ENCODE data around the gene LRRN2.
"Not testable (repeated sequence)": the region's sequence is repeated elsewhere in the genome, so short reads cannot be mapped to it uniquely, and the experiment has no call there.

Gene LRRN2

DNA sequence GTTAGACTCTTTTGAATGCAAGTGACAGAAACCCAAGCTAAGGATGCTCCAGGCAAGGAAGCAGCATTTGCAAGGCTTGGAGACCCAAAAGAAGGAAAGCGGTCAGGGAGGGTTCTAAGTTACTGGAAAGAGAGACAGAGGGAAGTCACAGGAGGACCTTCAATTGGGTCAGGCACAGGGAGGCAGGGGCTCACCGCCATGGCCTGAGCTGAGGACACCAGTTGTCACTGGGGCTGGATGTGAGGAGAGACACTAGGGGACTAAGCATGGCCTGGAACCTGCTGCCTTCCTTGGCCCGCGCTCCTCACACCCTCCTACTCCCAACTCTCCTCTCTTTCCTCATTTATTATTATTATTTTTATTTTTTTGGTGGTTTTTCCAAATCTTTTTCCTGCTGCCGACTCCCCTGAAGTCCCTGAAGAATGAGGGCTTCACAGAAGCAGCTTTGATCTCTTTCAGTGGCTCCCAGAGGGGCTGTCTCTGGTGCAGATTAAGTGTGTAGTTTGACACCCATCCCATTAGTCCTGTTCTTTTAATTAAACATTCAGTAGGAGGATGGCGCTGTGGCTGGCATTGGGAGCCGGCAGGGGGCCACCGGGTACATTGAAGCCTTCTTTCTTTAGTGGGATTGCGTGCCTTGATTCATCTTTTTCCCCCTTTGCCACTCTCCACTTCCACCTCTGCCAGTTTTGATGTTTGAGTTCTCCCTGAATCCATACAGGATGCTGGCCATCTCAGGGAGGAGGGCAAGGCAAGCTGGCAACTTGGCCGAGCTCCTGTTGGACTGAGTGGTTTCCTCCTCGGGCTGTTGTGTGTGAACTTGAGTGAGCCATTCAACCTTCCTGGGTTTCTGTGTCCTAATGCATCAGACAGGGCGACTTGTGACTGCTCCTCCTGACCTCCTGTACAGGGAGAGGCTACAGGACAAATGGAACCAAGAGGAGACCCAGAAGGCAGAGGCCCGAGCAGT, 110.0 kb downstream of the LRRN2 start:
- no peak for DNase-seq (ENCODE audit: low read depth, low spot score)

DNA sequence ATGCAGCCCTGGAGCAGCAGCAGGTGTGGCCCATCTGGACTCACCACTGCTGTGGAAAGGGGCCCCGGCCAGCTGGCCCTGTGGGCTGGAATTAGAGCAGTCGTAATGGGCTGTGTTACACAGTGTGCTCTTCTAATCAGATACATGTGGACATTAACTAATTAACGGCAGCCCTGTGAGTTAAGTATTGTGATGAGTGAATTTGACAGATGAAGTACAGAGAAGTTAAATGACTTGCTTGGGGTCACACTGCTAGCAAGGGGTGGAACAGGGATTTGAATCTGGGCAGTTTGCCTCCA, 110.7 kb downstream of the LRRN2 start:
- no peak for DNase-seq (ENCODE audit: low read depth, low spot score)

- DNase-seq (ENCODE audit: low read depth, low spot score): no peak
These were observed 111.3 kb downstream of the LRRN2 start for GRCh38 chr1:204574016-204574864.

DNA sequence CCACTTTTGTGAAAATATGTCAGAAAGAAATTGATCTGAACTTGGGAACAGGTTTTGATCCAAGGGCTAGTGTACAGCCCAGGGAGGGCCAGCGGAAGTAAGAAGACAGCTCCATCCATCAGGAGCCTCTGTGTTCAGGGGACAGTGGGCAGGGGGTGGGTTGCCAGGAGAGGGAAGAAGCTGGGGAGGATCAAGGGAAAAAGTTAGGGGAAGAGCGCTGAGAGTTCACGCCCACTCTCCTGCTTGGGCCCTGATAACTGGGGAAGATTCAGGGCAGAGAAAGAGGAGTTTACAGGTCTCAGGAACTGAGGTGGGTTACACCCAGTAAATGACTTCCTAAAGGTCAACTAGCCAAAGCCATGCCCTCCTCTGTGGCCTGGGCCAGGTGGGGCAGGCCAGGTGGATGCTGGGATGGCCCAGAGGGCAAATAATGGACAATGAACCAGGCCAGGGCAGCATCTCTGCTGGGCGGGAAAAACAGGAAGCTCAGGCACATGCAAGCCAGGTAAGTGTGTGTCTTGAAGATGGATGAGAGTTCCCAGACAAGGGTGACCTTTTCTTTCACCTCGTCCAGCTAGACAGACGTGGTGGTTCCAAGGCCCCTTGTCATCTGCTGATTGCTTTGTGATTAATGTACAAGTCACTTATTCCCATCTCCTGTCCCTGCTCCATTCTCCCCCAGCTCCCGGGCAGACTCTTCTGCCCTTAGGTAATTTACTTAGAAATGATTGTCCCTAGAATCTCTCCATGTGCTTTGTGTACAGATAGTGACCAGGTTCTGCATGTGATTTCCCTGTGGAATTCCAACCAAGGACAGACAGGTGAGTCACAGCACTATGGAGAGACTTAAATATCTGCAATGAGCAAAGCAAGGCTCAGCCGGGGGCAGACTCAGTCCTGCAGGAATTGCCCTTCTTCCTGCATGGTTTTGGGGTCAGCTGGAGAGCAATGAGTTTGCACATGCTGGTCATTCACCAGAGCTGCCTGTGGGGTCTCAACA, 112.3 kb downstream of the LRRN2 start:
- DNase-seq (ENCODE audit: low read depth, low spot score): no peak

DNA sequence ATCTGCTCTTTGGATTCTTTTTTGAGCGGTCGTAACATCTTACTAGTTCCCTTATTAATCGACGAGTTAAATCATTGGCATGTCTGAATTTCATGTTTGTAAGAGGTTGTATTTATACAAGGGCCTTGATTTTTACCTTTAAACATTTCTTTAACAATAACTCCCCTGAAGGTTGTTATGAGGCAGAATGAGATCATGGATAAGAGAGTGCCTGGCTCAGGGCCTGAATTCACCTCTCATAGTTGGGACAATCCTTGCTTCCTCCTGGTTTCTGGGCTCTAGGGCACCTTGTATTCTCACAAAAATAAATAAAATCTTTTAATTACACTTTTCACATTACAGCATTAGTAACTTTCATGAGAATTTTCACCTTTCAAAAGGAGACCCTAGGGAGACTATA, 113.9 kb downstream of the LRRN2 start:
- no peak for DNase-seq (ENCODE audit: low read depth, low spot score)

DNA sequence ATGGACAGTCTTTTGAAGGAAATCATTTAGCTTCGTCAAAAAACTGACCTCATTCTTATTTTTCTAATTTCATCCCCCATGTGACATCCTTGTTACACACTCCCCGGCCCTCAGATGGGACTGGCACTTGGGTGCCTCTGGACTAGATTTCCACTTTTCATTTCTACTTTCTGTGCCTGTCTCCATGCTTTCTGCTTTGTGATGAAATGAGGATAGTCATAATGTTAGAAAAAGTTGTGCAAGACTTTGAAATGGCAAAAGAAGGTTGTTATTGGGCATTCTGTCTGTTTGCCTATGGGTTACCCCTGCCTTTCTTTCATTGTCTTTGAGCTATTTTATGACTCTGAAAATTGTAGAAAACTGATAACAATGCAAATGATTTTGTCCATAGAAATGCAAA, 114.4 kb downstream of the LRRN2 start:
- no peak for DNase-seq (ENCODE audit: low read depth, low spot score)

DNA sequence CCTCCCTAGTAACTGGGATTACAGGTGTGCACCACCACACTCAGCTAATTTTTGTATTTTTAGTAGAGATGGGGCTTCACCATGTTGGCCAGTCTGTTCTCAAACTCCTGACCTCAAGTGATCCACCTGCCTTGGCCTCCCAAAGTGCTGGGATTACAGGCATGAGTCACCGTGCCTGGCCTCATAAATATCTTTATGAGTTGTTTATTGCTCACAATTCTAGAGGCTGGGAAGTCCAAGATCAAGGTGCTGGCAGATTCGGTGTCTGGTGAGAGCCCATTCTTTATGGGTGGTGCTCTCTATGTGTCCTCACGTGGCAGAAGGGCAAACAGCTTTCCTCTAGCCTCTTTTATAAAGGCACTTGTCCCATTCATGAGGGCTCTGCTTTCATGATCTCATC, 115.5 kb downstream of the LRRN2 start:
- DNase-seq (ENCODE audit: low read depth, low spot score): not testable (repeated sequence)

DNA sequence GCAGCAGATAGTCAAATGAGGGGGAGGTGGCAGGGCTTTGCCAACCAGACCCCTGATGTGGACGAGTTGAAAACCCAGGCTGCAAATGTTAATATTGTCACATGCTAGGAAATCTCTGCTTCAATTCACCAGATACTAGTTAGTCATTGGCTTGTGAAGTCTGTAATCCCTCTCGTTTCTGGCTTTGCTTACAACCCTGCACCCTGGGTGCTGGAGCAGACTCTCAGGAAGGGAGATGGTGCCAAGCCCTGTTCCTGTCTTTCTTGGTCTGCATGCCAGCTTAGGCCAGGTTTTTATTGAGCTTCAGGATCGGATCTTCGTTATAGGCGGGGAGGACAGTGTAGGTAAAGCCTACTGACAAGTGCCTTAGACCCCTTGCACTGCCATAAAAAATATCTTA, 116.1 kb downstream of the LRRN2 start:
- DNase-seq (ENCODE audit: low read depth, low spot score): no peak

- DNase-seq (ENCODE audit: low read depth, low spot score): no peak
These were observed 116.8 kb downstream of the LRRN2 start for GRCh38 chr1:204568576-204569315.
